Effector memory CD4-positive, alpha-beta T cell (primary cell): ENCODE results near the gene CSK.

Experiments
- DNase-seq, 3 donors: peaks; one replicate each; pipeline ENCODE4 v3.0.0-alpha.2; 2020
- H3K27ac ChIP-seq: 2 replicates; pipeline ENCODE4 v1.7.0; 2013; ENCODE audit warnings: mild to moderate bottlenecking, low read length, moderate library complexity; ENCODE audit not compliant: insufficient read depth, poor library complexity, severe bottlenecking
- H3K27me3 ChIP-seq: replicated peaks from 2 replicates; pipeline ENCODE4 v1.7.0; 2013; ENCODE audit warnings: mild to moderate bottlenecking, low read length; ENCODE audit not compliant: insufficient read depth, control insufficient read depth, poor library complexity, severe bottlenecking
- H3K36me3 ChIP-seq: 2 replicates; pipeline ENCODE4 v1.7.0; 2013; ENCODE audit warnings: mild to moderate bottlenecking, low read length, moderate library complexity; ENCODE audit not compliant: control insufficient read depth, insufficient read depth
- H3K4me1 ChIP-seq: 2 replicates; pipeline ENCODE4 v1.7.0; 2013; ENCODE audit warnings: low read length, mild to moderate bottlenecking; ENCODE audit not compliant: control insufficient read depth, insufficient read depth, poor library complexity, severe bottlenecking
- H3K4me3 ChIP-seq: 2 replicates; pipeline ENCODE4 v1.7.0; 2013; ENCODE audit warnings: low read length, low read depth, mild to moderate bottlenecking; ENCODE audit not compliant: insufficient read depth, poor library complexity, severe bottlenecking
- H3K9me3 ChIP-seq: 2 replicates; pipeline ENCODE4 v1.7.0; 2013; ENCODE audit warnings: mild to moderate bottlenecking, low read length, moderate library complexity; ENCODE audit not compliant: control insufficient read depth

The CSK gene

GRCh38 chr15:74752011-74752410, 29.9 kb upstream of the CSK start:
- Histone ChIP-seq H3K36me3 (no peaks in the 10 kb centered on the region), H3K9me3 (no peaks in the 10 kb centered on the region), H3K4me1 (no peaks in the 10 kb centered on the region), H3K27me3 (no peaks in the 10 kb centered on the region), H3K27ac (no peak overlapping the region), H3K4me3 (no peak overlapping the region)
- no peak for DNase-seq

DNA sequence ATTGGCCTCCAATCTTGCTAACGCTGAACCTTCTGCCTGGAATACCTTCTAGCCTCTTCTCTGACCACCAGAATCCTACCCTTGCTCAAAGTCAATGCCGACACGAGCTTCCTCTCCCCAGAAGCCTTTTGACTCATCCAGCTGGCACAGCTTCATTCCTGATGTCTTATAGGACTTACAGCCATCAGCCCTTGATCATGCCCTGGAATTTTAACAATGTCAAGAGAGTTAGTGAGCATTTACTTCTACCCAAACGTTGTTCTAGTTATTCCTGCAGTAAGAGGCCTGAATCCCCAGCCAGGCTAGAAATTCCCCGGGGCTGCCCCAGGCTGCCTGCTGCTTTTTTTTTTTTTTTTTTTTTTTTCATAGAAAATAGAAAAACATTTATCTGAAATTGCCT, 29.3 kb upstream of the CSK start:
- no peaks in the 10 kb centered on the region for H3K4me1 ChIP-seq
- H3K36me3 ChIP-seq, result no peaks in the 10 kb centered on the region
- DNase-seq, result no peak
- no peak overlapping the region for H3K27ac ChIP-seq
- no peaks in the 10 kb centered on the region for H3K27me3 ChIP-seq
- no peaks in the 10 kb centered on the region for H3K9me3 ChIP-seq
- no peak overlapping the region for H3K4me3 ChIP-seq

GRCh38 chr15:74754593-74755215, 27.2 kb upstream of the CSK start:
- Histone ChIP-seq H3K4me1 (no peaks in the 10 kb centered on the region), H3K4me3 (no peak overlapping the region), H3K27ac (no peak overlapping the region), H3K36me3 (no peaks in the 10 kb centered on the region), H3K9me3 (no peaks in the 10 kb centered on the region), H3K27me3 (no peaks in the 10 kb centered on the region)
- DNase-seq, result no peak

DNA sequence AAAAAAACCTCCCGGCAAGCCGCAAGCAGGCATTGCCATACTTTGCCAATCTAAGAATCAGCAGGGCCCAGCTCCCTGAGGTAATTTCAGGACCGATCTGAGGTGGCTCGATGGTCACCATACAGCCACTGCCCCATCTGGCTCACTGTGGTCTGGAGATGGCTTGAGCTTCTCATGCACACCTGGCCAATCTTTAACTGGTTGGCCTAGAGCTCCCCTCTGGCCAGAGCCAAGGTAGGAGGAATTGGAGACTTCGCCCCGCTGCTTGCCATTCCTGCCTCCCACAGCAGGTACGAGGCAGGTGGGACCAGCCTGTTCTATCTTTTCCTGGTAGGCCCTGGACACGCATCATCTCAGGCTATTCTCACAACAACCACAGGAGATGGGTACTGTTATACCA, 23.1 kb upstream of the CSK start:
- no peak overlapping the region for H3K4me3 ChIP-seq
- no peak for DNase-seq
- no peaks in the 10 kb centered on the region for H3K9me3 ChIP-seq
- H3K4me1 ChIP-seq, result no peaks in the 10 kb centered on the region
- no peak overlapping the region for H3K27ac ChIP-seq
- no peaks in the 10 kb centered on the region for H3K36me3 ChIP-seq
- no peaks in the 10 kb centered on the region for H3K27me3 ChIP-seq

- no peaks in the 10 kb centered on the region for H3K27me3 ChIP-seq
- DNase-seq, result no peak
- H3K9me3 ChIP-seq, result no peaks in the 10 kb centered on the region
- no peaks in the 10 kb centered on the region for H3K36me3 ChIP-seq
- no peaks in the 10 kb centered on the region for H3K4me1 ChIP-seq
- H3K4me3 ChIP-seq, result no peak overlapping the region
- H3K27ac ChIP-seq, result no peak overlapping the region
Observed at GRCh38 chr15:74762791-74763150, 19.1 kb upstream of the CSK start.

GRCh38 chr15:74763416-74763815, 18.5 kb upstream of the CSK start:
- no peak overlapping the region for H3K27ac ChIP-seq
- H3K4me1 ChIP-seq, result no peaks in the 10 kb centered on the region
- no peak overlapping the region for H3K4me3 ChIP-seq
- no peaks in the 10 kb centered on the region for H3K9me3 ChIP-seq
- no peaks in the 10 kb centered on the region for H3K27me3 ChIP-seq
- no peaks in the 10 kb centered on the region for H3K36me3 ChIP-seq
- no peak for DNase-seq

- no peaks in the 10 kb centered on the region for H3K27me3 ChIP-seq
- H3K36me3 ChIP-seq, result no peaks in the 10 kb centered on the region
- H3K4me1 ChIP-seq, result peaks cover 17% of the 10 kb centered on the region
- H3K4me3 ChIP-seq, result no peak overlapping the region
- no peak overlapping the region for H3K27ac ChIP-seq
- DNase-seq, result no peak
- H3K9me3 ChIP-seq, result no peaks in the 10 kb centered on the region
Observed at GRCh38 chr15:74767167-74768098, 14.4 kb upstream of the CSK start.

DNA sequence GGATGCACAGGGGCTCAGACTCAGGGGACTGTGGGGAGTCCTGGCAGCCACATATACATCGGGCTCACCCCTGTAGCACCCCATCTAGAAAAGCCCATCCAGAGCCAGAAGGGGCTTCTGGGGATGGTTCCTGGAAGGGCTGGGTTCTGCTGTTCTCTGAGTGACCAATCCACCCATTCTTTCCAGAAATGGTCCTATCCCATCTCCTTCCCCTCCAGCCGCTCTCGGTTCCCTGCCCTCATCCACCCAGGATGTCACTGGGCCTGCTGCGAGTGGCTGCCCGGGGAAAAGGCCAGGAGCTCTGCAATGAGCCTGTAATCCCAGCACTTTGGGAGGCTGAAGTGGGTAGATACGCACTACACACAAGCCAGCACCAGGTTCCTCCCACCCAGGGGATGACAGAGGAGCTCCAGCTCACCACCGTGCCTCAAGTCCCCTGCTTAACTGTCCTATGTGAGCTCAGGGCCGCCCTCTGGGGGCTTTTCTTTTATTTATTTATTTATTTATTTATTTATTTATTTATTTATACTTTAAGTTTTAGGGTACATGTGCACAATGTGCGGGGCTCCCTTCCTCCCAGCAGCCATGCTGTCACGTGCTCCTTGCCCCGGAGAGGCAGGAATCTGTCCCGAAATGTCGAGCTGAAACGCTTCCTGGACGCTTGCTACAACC, 13.6 kb upstream of the CSK start:
- H3K27me3 ChIP-seq, result no peaks in the 10 kb centered on the region
- no peak for DNase-seq
- H3K9me3 ChIP-seq, result no peaks in the 10 kb centered on the region
- no peak overlapping the region for H3K4me3 ChIP-seq
- H3K27ac ChIP-seq, result no peak overlapping the region
- no peaks in the 10 kb centered on the region for H3K36me3 ChIP-seq
- peaks cover 17% of the 10 kb centered on the region for H3K4me1 ChIP-seq

DNA sequence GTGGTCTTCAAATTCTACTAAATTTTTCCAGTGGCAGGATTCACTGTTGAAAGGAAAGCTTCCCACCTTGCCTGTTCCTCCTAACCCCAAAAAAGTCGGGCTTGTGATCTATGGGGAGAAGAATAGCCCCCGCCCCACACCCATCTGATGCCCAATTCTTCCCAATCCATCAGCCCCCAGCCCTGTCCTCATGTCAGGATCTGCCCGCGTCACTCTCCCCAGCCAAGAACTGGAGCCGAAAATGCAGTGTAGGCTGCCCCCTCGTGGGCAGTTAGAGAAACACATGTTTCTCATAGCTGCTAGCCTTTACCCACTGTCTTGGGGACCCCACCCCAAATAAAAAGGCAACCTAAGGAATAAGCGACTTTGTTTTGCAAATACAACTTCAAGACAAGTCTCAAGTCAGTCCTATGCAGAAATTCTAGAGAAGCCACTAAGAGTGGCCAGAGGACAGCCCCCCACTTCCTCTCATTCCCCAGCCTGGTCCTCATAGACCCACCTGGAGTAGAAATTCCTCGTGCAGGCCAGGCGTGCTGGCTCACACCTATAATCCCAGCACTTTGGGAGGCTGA, 13.0 kb upstream of the CSK start:
- Histone ChIP-seq H3K27ac (no peak overlapping the region), H3K27me3 (no peaks in the 10 kb centered on the region), H3K9me3 (no peaks in the 10 kb centered on the region), H3K36me3 (no peaks in the 10 kb centered on the region), H3K4me3 (no peak overlapping the region), H3K4me1 (peaks cover 20% of the 10 kb centered on the region)
- DNase-seq, result peak in 2 of 3 donors; percentile 48 to 59
